NCI-H446 treated with DMSO at 0.1 percent for 48 hours (cell line): ENCODE data around the gene EIF4E2.
"Not testable (repeated sequence)": the region's sequence is repeated elsewhere in the genome, so short reads cannot be mapped to it uniquely, and the experiment has no call there.

Experiments used
- DNase-seq: peaks from one replicate; lab custom pipeline; 2025; lab: John Stamatoyannopoulos, UW

Gene EIF4E2

DNA sequence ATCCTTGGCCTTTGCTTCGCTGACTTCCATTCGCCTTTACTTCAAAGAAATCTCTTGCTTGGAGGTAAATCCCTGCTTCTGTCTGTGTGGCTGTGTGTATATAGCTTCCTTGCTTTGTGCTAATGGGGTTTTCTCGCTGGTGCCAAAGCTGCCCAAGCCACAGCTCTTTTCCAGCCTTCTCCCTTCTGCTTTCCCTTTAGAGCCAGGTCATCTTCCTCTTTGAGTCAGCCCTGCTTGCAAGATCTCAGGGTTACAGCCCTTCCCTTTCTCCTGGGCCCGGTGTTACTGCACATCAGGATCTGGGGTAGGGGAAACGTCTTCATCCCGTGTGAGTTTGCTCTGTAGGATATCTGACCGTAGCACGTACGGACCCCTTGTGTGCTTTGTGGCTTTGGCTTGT, 19.1 kb downstream of the EIF4E2 start:
- DNase-seq, result no peak

DNA sequence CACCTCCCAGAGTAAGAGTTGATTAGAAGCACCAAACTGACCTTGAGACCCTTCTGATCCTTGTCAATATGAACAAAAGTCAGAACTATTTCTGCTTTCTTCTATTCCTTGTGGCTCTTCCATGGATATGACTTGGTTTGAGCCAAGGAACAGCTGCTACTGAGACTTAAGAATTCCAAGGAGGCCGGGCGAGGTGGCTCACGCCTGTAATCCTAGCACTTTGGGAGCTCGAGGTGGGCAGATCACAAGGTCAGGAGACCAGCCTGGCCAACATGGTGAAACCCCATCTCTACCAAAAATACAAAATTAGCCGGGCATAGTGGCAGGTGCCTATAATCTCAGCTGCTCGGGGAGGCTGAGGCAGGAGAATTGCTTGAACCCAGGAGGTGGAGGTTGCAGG, 20.0 kb downstream of the EIF4E2 start:
- not testable (repeated sequence) for DNase-seq

- no peak for DNase-seq
Observed at GRCh38 chr2:232571026-232571474, 20.6 kb downstream of the EIF4E2 start.

- DNase-seq, result no peak
Observed at GRCh38 chr2:232573042-232573441, 22.6 kb downstream of the EIF4E2 start.

GRCh38 chr2:232573771-232574435, 23.4 kb downstream of the EIF4E2 start:
- DNase-seq, result no peak

GRCh38 chr2:232574674-232575403, 24.4 kb downstream of the EIF4E2 start:
- DNase-seq, result no peak

DNA sequence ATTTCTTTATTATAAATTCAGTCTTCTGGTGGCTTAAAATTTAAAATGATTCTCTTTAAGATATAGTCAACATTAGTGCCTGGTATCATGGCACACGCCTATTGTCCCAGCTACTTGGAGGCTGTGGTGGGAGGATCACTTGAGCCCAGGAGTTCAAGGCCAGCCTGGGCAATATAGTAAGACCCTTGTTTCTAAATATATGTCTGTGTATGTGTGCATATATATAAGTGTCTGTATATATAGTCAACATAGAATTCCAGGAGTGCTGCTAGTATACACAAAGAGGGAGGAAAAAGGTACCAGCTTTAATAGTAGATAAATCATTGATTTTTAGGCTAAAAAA, 24.9 kb downstream of the EIF4E2 start:
- no peak for DNase-seq

DNA sequence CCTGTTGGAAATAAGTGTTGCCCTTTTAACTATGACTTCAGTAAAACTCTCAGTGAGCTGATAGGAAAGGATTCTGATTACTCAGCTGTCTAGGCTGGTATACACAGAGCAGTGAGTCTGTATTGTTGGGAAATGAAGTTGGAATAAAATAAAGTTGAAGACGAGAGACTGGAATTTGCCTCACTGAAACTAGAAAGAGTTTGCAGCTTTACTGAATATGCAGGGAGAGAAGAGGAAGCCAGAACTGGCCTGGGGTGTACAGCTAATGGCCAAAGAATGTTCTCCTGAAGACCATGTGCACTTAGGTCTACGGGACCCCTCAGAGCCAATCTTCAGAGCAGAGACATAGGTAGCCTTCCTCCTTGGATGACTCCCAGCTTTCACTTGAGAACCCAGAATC, 26.5 kb downstream of the EIF4E2 start:
- no peak for DNase-seq

GRCh38 chr2:232577841-232578240, 27.4 kb downstream of the EIF4E2 start:
- no peak for DNase-seq

GRCh38 chr2:232578626-232579025, 28.1 kb downstream of the EIF4E2 start:
- DNase-seq, result no peak

DNA sequence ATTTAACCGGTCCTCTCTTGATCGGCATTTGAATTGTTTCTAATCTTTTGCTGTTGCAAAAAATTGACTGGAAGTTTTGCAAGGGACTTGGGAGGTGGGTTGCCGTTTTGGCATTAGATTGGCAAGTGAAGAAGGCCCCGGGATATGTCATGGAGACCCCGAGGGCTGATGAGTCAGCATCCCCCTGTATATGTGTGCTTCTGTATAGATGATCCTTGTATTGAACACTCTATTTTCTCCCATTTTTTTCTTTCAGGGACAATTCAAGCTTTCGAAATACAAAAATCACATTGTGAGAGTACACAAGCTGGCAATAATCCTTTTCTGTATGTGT, 30.1 kb downstream of the EIF4E2 start:
- no peak for DNase-seq

- DNase-seq, result no peak
Observed at GRCh38 chr2:232581725-232582124, 31.2 kb downstream of the EIF4E2 start.

DNA sequence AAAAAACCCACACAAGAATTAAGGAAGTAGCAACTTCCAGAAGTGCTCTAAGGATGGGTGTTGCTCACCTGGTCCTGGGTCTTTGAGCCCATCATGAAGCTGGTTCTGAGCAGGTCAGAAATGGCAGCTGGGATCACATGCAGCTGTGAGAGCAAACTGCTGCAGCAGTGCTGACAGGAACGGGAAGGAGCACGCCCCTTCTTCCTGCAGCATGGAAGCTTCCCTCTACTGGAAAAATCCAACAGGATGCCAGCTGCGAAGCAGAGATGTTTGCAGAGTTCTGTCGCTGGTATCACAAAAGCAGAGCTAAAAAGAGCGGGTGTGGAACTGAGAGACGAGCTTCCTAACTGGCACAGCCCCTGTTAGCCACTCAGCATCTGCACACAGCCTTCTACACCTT, 33.7 kb downstream of the EIF4E2 start:
- DNase-seq, result no peak

DNA sequence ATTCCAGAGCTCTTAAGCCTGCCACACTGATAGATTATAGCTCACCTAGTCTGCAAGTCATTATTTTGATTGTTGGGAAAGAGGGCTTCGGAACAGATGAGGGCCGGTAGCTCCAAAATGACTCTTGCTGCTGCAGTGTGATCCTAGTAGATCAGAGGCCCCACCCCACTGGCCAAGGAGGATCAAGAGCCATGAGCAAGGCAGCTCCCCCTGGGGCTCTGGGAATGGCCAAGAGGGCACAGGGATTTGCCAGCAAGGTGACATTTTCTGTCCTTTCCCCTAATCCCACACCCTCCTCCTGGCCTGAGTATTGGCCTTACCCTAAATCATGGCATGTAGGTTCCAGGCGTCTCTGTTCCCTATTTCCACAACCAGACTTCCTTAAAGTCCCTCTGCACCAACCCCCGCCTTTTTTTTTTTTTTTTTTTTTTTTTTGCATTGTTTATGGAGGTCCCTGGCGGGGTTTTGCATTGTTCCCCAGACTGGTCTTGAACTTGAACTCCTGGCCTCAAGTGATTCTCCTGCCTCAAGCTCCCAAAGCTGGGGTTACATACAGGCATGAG, 36.5 kb downstream of the EIF4E2 start:
- DNase-seq, result no peak

DNA sequence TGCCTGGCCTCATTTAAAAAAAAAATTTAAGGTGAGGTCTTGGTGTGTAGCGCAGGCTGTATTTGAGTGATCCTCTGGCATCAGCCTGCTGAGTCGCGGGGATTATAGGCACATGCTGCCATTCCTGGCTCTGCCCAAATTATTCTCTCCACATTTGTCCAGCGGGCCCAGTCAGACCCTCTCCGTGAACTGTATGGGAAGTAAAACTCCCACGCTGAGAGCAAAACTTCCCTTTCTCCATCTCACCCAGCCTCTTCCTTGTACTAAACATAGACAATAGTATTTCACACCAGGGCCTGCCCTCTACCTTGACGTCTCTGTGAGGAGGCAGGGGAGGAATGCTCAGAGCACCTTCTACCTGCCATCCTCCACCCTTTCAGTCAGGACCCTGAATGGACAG, 37.0 kb downstream of the EIF4E2 start:
- DNase-seq, result no peak

DNA sequence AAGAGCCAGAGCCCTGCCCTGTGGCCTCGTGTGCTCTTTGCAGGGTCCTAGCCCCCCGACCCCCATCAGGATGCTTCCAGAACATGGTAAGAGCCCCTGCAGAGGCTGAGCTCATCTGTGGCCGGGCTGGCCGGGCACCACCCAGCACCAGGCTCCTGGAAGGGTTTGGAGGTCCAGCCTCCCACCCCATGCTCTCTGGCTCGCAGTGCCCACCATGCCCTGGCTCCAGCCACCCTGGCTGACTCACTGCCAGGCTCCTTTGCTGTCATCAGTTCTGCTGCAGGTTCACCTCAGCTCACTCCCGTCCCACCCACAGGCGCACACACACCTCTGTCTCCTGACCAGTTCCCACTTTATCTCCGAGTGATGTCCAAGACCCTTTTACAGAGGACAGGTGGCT, 37.5 kb downstream of the EIF4E2 start:
- DNase-seq, result no peak

- peak; percentile 54 for DNase-seq
Observed at GRCh38 chr2:232588680-232589585, 38.4 kb downstream of the EIF4E2 start.

DNA sequence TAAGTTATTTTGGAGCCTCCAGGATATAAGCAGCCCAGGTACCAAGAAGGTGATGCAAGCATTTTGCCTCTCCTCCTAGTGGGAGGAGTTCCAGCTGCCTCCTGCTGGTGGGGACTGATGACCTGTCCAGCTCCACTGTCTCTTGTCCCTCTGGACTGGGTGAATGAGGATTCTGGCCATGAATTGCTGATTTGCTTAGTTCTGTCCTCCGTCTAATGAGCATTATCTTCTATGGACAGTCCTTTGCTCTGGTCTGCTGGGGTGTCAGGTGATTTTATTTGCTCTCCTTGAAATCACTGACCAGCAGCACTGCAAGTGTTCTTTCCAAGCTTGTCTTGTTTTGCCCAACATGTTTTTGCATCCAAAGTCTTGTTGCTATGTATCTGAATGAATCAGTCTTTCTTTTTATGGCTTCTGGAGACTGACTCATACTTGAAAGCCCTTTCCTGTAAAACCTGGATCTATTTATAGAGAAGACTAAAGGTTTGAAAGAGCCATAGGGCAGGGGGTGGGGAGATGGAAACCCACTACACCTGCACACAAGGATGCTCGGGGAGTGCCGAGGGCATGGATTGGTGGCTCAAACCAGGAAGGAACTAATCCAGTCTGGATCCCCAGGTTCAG, 42.4 kb downstream of the EIF4E2 start:
- DNase-seq, result no peak

DNA sequence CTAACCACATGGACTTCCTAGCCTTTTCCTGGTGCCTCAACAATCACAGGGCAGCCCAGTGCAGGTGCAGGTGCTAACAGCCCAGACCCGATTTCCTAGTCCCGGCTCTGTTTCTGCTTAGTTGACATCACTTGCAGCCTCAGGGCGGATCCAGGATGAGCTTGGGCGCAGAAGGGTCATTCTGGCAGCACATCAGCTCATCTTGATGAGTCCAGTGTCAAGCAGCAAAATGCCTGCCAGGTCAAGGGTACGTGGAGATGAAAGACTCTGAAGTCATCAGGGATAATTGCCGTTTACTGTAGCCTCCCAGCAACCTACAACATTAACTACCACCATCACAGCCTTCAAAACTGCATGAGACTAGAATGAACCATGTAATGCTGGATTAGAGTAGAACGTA, 43.5 kb downstream of the EIF4E2 start:
- no peak for DNase-seq

DNA sequence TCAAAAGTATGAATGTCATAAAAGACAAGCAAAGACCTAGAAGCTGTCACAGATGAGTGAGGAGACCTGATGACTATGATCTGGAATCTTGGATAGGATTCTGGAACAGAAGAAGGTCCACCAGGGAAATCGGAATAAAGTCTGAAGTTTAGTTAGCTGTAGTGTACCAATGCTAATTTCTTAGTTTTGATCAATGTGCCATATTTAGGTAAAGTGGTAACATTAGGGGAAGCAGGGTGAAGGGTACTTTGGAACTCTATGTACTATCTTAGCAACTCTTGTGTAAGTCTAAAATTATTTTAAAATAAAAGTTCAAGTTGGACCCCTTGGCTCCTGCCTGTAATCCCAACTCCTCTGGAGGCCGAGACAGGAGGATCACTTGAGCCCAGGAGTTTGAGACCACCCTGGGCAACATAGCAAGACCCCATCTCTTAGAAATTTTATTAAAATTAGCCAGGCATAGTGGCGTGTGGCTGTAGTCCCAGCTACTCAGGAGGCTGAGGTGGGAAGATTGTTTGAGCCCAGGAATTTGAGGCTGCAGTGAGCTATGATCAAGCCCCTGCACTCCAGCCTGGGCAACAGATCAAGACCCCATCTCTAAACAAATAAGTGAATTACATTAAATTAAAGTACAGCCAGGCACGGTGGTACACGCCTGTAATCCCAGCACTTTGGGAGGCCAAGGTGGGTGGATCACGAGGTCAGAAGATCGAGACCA, 47.0 kb downstream of the EIF4E2 start:
- DNase-seq, result no peak

DNA sequence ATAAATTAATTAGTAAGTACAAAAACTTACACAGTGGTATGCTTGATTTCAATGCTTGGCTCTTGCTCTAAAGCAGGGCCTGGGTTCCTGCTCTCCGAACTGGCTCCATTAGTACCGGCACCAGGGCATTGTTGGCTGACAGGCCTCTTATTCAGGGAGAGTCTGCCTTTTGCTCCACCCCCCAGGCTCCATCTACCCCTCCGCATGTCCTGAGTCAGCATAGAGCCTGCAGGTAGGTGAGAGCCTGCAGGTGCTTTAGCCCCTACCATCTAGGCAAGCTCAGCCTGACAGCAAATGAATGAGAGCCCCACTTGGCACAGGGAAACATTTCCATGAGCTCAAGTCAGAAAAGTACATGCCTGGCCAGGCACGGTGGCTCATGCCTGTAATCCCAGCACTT, 47.8 kb downstream of the EIF4E2 start:
- DNase-seq, result no peak
